Endothelial cell of umbilical vein (primary cell): Measurements from ENCODE around the gene ZNRD2. TPM values are rescaled to one million over a fixed set of nuclear protein-coding genes. Genes with fewer than 3 reads are reported as not detected.

Experiments used
- BruUV-seq: library from RNA; stranded (reverse); fragments of 400-500 nt; replicated peaks from 2 replicates; lab custom pipeline; 2021; lab: Mats Ljungman, UMichigan
- CTCF ChIA-PET: fragments of 300-600, 350-600 bp; sonication (Branson Sonifier 250); formaldehyde crosslinking; loops from one replicate; lab custom pipeline; 2021; ENCODE audit warnings: antibody characterized with exemption, inconsistent platforms; lab: Charles Lee
- POLR2A ChIA-PET: fragments of 300-600, 350-600 bp; sonication (Branson Sonifier 250); formaldehyde crosslinking; loops from one replicate; lab custom pipeline; 2021; ENCODE audit warnings: antibody characterized with exemption, inconsistent platforms; lab: Charles Lee
- DNase-seq: peaks from one replicate; pipeline ENCODE4 v3.0.0-alpha.2; 2011; ENCODE audit warnings: low read depth, low spot score
- FAIRE-seq: peaks from 2 replicates; lab custom pipeline; 2011; peaks lifted over from hg19 to GRCh38; lab: Jason Lieb, UNC
- H2AFZ ChIP-seq: 2 replicates; pipeline ENCODE4 v1.6.0; 2012; ENCODE audit warnings: low read depth, low read length, control low read depth, inconsistent platforms
- H3K27ac ChIP-seq: 2 replicates; pipeline ENCODE4 v1.5.1; 2011; ENCODE audit warnings: low read depth, mild to moderate bottlenecking, control low read depth, low read length, moderate library complexity; ENCODE audit not compliant: insufficient read depth
- H3K27me3 ChIP-seq, 2 experiments: 2 replicates each; pipeline versions ENCODE4 v1.6.0 to v1.6.1; 2011; ENCODE audit warnings: low read length in 2 of 2, mixed read lengths in 1 of 2; ENCODE audit not compliant: control insufficient read depth in 2 of 2, insufficient read depth in 2 of 2
- H3K36me3 ChIP-seq, 2 experiments: 2 replicates in 1 of 2; 3 replicates in 1 of 2; pipeline ENCODE4 v1.5.1; 2011; ENCODE audit warnings: low read length in 2 of 2, mild to moderate bottlenecking in 1 of 2, moderate library complexity in 1 of 2; ENCODE audit not compliant: control insufficient read depth in 2 of 2, insufficient read depth in 2 of 2; ENCODE audit errors: extremely low read depth in 1 of 2
- H3K4me1 ChIP-seq: 3 replicates; pipeline ENCODE4 v1.5.1; 2011; ENCODE audit warnings: mild to moderate bottlenecking, low read length; ENCODE audit not compliant: control insufficient read depth, insufficient read depth; ENCODE audit errors: extremely low read depth
- H3K4me2 ChIP-seq: 2 replicates; pipeline ENCODE4 v1.6.1; 2011; ENCODE audit warnings: low read length, control low read depth, mixed read lengths; ENCODE audit not compliant: insufficient read depth
- H3K4me3 ChIP-seq, 3 experiments: fragments of 200-600 bp in 1 of 3; sonication (generic), shearing (Covaris generic) in 1 of 3; replicated peaks in 1 of 3; 2 replicates each; pipeline ENCODE4 v1.5.1; 2011 to 2016; ENCODE audit warnings: control low read depth in 3 of 3, low read length in 3 of 3, mild to moderate bottlenecking in 2 of 3, inconsistent platforms in 1 of 3, low read depth in 1 of 3, moderate library complexity in 1 of 3; ENCODE audit not compliant: insufficient read depth in 1 of 3
- H3K79me2 ChIP-seq: 2 replicates; pipeline ENCODE4 v1.6.0; 2012; ENCODE audit warnings: low read length, inconsistent platforms; ENCODE audit not compliant: control insufficient read depth, insufficient read depth
- H3K9ac ChIP-seq: replicated peaks from 2 replicates; pipeline ENCODE3; 2011; ENCODE audit warnings: low read length, control low read depth; ENCODE audit not compliant: insufficient read depth; ENCODE audit errors: extremely low read depth
- H3K9me1 ChIP-seq: replicated peaks from 3 replicates; pipeline ENCODE4 v1.6.0; 2011; ENCODE audit warnings: mild to moderate bottlenecking, low read length; ENCODE audit not compliant: control insufficient read depth, insufficient read depth; ENCODE audit errors: extremely low read depth
- H3K9me3 ChIP-seq: replicated peaks from 2 replicates; pipeline ENCODE4 v1.5.1; 2012; ENCODE audit warnings: low read length, inconsistent platforms; ENCODE audit not compliant: control insufficient read depth, insufficient read depth
- H4K20me1 ChIP-seq: replicated peaks from 2 replicates; pipeline ENCODE3; 2011; ENCODE audit warnings: mild to moderate bottlenecking, low read length; ENCODE audit not compliant: control insufficient read depth, insufficient read depth; ENCODE audit errors: extremely low read depth
- JUN ChIP-seq: IDR thresholded peaks from 2 replicates; pipeline ENCODE4 v1.6.1; 2011; ENCODE audit warnings: borderline replicate concordance, low read depth; ENCODE audit not compliant: insufficient read length, insufficient read depth
- MYC ChIP-seq: IDR thresholded peaks from one replicate; pipeline ENCODE4 v1.6.1; 2011; ENCODE audit warnings: mild to moderate bottlenecking, low read depth, low read length
- POLR2A ChIP-seq: IDR thresholded peaks from 2 replicates; pipeline ENCODE4 v1.6.1; 2012; ENCODE audit warnings: low read depth, mild to moderate bottlenecking, control low read depth, low read length
- dilution Hi-C: fragments of 300-500 bp; cut with MboI; formaldehyde crosslinking; loops from one replicate; pipeline ENCODE4 v1.15.0; 2019; ENCODE audit warnings: low sequenced_read_pairs; ENCODE audit not compliant: extremely low pct_ligation_motif_present
- intact Hi-C: fragments of 100-400 bp; cut with micrococcal nuclease; formaldehyde crosslinking; loops from one replicate; pipeline ENCODE4 v1.10.0; 2022
- polyA plus RNA-seq, 4 experiments: library from polyadenylated mRNA; depleted of rRNA in 3 of 4; stranded (reverse) in 3 of 4; unstranded in 1 of 4; fragments of >200 nt; gene quantifications; 2 replicates each; pipeline versions ENCODE4 v1.2.1 to v1.2.3, GENCODE V29; 2011 to 2012; ENCODE audit warnings: missing spikeins in 1 of 4
- total RNA-seq: library from RNA; stranded (reverse); gene quantifications from 2 replicates; pipeline ENCODE4 v1.2.3, GENCODE V29; 2021
- TF ChIP-seq, protein P1 (sequence below), 2 donors: IDR thresholded peaks; 1 replicate in 1 of 2; 2 replicates in 1 of 2; pipeline ENCODE4 v1.5.1; 2011; ENCODE audit warnings: low read length in 2 of 2, mild to moderate bottlenecking in 2 of 2, moderate library complexity in 2 of 2, control low read depth in 1 of 2, inconsistent platforms in 1 of 2, low read depth in 1 of 2; ENCODE audit not compliant: insufficient read depth in 1 of 2; ENCODE audit errors: extremely low read depth in 1 of 2
- TF ChIP-seq, protein P2 (sequence below): IDR thresholded peaks from 2 replicates; pipeline ENCODE4 v1.6.1; 2011; ENCODE audit not compliant: insufficient read depth, insufficient read length

Gene ZNRD2
- total and polyA plus RNA-seq, 2 donors (not counting 3 experiments of a cell fraction or from before 2014, with no cell fraction given), result 40.8 to 96.7 TPM

DNA sequence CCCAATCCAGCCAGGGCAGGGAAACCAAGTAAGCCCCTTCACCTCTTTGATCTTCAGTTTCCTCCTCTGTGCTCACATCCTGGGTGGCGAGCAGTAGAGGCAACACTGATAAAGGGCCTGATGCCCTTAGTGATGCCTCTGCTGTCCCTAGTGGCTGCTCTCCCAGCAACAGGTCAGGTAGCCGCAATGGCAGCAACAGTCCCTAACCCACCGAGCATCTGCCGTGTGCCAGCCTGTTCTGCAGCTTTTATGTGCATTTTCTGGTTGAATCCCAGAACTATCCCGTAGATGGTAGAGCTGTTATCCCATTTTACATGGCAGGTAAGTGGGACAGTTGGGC lies 40.1 kb upstream of the ZNRD2 start:
- H3K79me2 ChIP-seq, result peaks cover 20% of the 10 kb centered on the region
- no peaks in the 10 kb centered on the region for H3K9me1 ChIP-seq
- H3K4me2 ChIP-seq, result no peak overlapping the region
- TF ChIP-seq MYC (no peak), POLR2A (no peak), JUN (no peak)
- TF ChIP-seq, protein P1, sequence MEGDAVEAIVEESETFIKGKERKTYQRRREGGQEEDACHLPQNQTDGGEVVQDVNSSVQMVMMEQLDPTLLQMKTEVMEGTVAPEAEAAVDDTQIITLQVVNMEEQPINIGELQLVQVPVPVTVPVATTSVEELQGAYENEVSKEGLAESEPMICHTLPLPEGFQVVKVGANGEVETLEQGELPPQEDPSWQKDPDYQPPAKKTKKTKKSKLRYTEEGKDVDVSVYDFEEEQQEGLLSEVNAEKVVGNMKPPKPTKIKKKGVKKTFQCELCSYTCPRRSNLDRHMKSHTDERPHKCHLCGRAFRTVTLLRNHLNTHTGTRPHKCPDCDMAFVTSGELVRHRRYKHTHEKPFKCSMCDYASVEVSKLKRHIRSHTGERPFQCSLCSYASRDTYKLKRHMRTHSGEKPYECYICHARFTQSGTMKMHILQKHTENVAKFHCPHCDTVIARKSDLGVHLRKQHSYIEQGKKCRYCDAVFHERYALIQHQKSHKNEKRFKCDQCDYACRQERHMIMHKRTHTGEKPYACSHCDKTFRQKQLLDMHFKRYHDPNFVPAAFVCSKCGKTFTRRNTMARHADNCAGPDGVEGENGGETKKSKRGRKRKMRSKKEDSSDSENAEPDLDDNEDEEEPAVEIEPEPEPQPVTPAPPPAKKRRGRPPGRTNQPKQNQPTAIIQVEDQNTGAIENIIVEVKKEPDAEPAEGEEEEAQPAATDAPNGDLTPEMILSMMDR (IDR thresholded peaks at IDR 0.05; ENCODE audit: extremely low read depth in 1 of 2, insufficient read depth in 1 of 2, low read depth in 1 of 2, low read length in 2 of 2), result peak; percentile 22 to 36
- TF ChIP-seq, protein P2, sequence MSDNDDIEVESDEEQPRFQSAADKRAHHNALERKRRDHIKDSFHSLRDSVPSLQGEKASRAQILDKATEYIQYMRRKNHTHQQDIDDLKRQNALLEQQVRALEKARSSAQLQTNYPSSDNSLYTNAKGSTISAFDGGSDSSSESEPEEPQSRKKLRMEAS, result no peak
- dilution Hi-C loops, result no loop called here
- no peak overlapping the region for H3K9ac ChIP-seq
- H4K20me1 ChIP-seq, result no peaks in the 10 kb centered on the region
- POLR2A ChIA-PET, result no interaction called here
- DNase-seq, result no peak
- H3K4me3 ChIP-seq, result no peak overlapping the region
- H3K9me3 ChIP-seq, result no peaks in the 10 kb centered on the region
- peaks cover 8% of the 10 kb centered on the region for H3K4me1 ChIP-seq
- no peak for FAIRE-seq
- H3K27ac ChIP-seq, result no peak overlapping the region
- intact Hi-C loops, result no loop called here
- no peak overlapping the region for H2AFZ ChIP-seq
- peaks cover 16 to 44% of the 10 kb centered on the region in 2 experiments for H3K36me3 ChIP-seq
- H3K27me3 ChIP-seq, result no peaks in the 10 kb centered on the region
- CTCF ChIA-PET, result interaction anchor here (1.5 kb wide), 1 partner anchor 10 kb away, joined by 5 read pairs; no protein-coding TSS in a partner anchor
- no TSS peak for BruUV-seq
